Measurements from ENCODE around the gene ITGA6.

ITGA6 gene

DNA sequence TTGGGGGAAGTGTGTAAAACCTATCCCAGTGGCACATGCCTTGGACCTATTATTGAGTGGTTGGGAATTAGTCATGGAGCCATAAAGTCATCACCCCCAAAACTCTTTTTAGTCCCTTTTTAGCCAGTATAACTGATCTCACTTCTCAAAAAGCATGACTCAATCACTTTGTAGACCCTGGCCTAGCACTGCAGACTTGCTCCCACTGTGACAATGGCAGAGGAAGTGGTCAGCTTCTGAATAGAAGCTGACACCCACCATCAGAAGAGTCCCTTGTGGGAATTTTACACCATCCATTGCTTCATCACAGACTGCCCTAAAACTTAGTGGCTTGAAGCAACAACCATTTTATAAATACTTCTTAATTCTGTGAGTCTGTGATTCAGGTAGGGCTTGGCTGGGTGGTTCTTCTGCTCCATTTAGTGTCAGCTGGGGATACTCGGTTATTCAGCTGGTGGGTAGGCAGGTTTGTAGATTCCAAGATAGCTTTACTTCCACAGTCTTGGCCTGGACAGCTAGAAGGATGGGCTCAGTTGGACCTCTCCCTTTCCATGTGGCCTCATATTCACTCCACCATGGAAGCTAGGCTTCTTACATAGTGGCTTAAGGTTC lies 10.8 kb upstream of the ITGA6 start:
- no peak for DNase-seq

DNA sequence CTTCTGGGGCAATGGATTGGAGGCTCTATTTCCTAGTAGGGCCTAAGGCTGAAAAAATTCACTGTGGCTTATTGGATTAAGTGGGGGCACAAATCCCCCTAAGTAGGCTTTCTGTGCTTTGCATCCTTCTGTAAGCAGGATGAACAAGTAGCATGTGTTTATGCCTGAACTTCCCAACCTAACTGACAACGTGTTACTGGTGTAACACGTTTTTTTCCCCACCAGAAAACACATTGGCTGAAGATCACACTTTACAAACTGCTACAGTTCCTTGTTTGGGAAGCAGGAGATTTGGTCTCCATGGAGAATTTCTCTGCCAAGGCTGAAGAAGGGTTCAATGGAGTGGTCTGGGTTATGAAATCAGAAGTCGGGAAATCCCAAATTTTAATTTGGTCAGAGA lies 7.2 kb upstream of the ITGA6 start:
- no peak for DNase-seq

DNA sequence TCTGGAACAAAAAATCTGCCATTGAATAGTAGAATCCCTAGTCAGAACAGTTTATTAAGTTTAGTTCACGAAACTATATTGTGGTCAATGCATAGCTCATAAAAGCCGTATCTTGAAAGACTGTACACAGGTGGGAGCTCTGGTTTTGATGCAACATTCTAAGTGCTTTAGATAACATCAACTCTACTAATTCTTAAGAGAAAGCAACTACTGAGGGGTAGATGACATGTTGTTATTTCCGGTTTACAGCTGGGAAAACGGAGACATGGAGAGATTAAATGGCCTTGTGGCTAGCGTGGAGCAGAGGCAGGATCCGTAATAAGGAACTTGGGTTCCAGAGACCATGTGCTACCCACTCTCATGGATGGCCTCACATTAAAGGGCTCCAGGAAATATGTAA lies 4.2 kb upstream of the ITGA6 start:
- DNase-seq = no peak

DNA sequence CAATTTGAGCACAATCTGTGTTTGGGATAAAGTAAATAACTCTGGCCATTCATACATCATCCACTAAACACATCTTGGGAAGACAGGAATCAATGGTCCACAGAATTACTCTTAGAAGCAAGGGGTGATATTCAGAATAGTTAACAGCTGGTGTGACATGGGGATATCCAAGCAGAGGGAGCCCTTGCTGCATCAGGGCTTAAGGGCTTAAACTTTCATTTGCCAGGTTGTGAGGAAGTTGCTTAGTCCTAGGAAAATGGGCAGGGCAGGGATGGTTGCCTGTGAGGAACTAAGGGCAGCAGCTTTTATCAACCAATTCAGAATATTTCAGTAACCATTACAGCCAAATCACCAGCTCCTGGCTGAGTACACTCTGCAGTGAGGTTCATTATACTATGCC lies 2.0 kb upstream of the ITGA6 start:
- DNase-seq = no peak

DNA sequence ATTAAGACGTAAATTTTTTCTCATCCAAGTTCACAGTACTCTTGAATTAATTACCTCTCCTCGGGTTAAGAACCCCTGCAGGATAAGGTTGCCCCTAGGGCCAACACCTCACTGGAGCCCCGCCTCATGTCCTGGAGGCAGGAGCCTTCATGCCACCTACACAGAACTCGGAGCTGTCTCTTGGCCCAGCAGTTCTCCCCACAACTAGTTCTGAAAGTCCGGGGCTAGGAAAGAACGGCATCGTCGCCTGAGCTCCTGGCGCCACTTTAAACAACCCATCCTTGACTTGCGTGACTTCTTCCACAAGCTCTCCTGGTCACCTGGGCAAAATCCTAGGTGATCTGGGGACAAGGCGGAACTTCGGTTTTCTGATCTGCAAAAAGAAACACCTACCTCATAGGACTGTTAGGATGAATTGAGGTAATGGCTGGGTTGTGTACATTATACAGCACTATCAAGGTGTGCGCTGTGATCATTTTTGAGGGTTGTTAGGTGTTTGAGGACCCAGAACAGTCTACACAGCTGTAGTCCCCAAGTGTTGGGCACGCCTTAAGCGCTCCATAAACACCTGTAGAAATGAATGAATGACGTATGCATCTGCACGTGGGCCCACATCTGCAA lies 641 bp upstream of the ITGA6 start:
- DNase-seq = no peak

DNA sequence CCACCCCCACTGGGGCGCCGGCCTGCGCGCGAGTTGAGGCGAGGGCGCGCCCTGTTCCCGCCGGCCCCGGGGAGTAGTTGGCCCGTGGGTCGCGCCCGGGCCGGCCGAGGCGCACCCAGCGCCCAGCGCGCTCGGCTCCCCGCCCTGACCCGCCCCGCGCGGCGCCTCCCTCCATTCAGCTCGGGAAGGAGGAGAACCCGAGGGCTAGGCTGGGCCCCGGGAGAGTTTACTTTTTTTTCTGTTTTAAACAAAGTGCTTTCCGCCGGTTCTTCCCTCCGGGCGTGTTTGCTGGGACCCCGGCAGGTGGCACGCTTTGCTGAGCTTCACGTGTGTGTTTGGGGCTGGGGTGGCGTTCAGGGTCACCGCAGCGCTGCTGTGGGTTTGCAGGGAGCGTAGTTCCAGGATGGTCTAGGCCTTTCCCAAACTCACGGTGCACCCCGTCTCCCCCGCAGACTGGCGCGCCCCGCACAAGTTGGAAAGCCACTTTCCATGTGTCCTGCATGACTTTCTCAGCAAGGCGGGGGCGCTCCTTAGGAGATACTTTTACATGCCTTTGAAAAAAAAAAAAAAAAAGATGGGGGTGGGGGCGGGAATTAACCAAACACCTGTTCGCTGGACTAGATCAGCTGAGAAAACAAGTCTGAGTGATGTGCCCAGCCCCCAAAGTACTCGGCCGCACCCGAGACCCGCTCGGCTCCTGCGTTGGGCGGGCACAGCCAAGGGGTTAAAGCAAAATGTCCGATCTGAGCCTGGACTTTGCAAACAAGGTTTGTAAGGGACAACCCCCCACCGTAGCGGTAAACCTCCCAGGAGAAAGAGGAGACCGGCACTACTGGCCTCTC lies 825 bp downstream of the ITGA6 start:
- DNase-seq = no peak

DNA sequence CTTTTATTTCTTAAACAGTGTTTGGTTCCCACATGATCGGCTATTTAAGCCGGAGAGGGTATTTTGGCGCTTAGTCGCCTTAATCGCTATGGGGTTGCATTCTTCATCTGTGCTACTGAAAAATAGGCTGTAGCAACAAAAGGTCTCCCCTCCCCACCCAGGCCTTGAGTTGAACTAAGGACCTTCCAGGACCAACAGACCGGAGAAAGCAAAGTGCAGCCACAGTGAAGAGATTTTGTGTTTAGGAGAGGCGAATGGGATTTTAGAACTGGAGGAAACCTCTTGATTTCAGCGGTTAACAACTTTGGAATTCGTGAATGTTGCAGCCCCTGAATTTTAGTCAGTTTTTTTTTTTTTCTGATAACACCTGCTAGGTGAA lies 1.4 kb downstream of the ITGA6 start:
- no peak for DNase-seq

DNA sequence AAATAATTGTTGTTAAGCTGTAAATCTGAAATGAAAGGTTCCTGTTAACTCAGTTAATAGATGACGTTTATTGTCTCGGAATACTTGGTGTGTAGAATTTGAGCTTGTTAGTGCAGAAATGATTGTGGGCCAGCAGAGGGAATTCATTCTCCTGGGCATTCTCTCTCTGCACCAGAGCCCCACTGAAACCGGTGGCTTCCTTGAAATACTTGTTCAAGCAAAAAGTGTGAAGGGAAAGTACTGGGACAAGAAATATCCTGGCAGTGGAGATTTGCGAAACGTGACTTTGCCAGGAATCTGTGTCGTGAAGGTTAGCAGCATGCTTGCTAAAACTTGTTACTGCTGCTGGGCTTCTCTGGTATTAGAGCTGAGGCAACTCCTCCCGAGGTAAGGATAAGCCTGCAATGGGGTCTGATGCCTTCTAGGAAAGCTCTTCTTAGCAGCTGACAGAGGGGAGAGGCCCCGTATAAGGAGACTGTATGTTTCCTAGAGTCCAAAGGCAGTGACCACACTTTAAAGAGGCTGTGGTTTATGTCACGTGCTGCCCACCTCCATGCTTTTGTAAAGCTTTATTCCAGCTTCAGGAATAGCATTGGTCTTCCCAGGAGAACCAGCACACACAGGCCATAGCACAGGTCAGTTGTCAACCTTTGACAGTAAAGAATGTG lies 2.0 kb downstream of the ITGA6 start:
- no peak for DNase-seq

DNA sequence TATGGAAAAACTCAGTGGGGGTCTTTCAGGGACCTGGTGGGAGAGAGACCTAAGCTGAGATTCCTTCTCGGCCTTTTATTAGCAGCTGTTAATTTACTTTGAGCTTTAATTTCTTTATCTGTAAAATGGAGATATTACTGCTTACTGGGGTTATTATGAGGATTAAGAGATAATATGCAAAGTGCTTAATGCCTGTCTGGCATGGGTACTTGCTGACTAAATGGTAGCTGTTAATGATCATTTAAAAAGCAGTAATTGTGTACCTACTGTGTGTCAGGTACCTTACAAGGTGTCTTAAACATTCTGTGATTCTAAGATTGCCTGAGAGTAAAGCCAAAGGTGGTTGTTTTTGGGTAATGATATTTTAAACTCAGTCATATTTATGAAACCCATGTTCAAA lies 2.6 kb downstream of the ITGA6 start:
- DNase-seq = no peak

DNA sequence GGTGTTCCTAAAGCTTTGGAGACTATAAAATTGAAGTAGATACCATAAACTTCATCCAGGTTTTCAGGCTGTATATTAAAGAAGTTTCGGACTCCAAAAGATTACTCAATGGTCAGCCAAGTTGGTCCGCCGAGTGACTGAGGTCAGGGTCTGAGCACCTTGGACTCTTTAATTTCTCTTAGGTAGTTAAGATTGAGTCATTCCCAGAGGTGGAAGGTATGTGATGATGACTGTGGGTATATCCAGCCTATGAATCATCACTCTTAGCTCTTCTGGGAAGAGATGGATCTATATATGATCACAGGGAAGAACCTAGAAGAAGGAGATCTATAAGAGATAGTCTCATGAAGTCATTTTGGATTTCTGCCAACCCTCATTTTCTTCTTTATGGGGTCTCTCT lies 3.3 kb downstream of the ITGA6 start:
- DNase-seq = no peak

DNA sequence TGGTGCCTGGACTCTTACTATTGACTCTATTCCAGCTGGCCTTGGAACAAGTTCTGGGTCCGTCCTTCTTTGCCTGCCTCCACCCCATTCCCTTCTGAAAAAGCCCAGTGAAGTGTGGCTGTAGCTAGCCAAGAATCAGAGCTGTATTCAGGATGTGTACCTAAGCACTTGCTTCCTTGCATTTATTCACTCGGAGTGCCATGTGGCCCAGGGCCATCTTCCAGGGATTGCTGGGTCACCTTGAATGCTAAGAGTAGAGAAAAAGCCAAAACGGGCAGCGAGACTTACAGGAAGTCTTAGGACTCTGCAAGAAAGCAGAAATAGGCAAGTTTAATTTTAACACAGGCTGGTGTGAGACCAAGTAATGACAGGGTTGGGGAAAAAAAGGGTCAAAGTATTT lies 4.1 kb downstream of the ITGA6 start:
- no peak for DNase-seq

DNA sequence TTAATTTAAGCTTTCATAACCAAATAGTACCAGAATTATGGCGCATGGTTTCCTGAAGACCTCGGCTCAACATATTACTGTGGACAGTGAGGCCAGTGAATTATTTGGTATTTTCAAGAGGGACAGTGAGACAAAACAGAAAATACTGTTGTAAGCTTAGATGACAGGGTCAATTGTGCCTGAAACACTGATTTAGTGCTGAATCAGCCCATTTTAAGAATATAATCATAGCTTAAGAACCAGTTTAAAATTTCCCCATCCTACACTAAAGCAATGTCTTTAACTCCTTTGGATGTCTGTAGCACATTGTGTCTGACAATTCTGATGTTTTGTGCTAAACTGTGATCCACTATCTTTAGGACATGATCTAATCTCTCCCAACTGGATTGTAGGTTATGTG lies 4.6 kb downstream of the ITGA6 start:
- DNase-seq = no peak

DNA sequence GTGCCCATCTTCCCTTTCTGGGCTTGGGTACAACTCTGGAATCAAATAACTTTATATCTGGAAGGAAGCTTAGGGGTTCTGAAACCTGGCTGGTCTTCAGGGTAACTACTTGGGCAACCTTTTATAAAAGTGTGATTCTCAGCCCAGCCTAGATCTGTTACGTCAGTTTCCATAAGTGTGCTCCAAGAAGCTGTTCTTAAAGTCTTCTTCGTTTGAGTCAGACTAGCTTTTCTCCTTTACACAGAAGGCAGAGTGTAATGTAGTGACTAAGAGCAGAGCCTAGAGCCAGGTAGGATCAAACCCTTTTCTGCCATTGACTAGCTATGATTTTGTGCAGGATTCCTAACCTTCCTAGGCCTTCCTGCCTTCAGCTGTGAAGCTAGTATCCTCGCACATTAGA lies 5.8 kb downstream of the ITGA6 start:
- no peak for DNase-seq

DNA sequence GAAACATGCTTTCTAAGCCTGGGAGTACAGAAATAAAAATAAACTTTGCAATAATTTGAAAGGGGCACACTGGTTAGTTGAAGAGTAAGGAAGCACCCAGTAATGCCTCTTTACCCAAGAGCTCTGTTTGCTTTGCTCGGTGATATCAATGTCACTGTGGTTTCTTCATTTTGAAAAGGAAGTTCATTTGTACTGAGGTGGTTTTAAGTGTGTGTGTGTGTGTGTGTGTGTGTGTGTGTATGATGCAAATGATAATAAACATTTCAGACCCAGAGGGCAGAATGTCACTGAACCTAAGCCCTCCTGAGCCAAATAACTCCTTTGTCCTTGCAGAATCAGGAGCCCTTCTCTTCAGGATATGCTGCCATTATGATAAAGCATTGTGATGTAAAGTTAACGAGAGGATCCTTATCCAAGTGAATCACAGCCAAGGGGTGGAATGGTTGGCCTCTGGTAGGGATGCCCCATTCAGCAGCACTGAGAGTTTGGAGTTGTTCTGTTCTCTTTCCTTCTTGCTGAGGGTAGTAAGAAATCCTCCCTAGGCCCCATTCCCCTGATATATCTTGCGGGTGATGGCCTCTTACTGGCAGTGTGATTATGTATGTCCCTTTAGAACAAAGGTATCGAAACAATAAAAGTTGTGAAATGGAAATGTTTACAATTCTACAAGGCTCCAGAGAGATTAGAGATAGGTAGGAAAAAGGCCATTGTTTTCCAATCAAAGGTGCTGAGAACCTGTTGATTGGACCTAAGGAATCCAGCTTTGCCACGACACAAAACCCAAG lies 7.6 kb downstream of the ITGA6 start:
- no peak for DNase-seq

DNA sequence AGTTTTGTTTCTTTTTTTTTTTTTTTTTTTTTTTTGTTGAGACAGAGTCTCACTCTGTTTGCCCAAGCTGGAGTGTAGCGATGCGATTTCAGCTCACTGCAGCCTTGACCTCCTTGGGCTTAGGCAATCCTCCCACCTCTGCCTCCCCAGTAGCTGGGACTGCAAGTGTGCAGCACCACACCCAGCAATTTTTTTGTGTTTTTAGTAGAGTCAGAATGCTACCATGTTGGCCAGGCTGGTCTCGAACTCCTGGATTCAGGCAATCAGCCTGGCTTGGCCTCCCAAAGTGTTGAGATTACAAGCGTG lies 8.2 kb downstream of the ITGA6 start:
- no peak for DNase-seq

DNA sequence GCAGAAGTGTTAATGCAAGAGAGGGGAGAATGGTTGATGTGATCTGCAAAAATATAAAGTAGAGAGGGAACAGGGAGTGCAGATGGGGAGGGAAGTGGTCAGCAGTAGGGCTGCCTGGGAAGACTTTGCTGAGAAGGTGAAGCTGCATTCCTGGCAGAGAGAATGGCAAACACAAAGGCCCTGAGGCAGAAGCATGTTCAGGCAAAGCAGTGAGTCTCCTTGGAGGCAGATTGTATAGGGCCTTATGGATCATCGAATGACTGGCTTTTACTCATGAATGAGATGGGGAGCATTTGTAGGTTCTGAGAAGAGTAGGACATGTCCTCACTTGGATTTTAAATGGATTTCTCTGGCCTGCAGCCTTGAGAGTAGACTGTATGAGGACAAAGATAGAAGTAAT lies 9.5 kb downstream of the ITGA6 start:
- no peak for DNase-seq

DNA sequence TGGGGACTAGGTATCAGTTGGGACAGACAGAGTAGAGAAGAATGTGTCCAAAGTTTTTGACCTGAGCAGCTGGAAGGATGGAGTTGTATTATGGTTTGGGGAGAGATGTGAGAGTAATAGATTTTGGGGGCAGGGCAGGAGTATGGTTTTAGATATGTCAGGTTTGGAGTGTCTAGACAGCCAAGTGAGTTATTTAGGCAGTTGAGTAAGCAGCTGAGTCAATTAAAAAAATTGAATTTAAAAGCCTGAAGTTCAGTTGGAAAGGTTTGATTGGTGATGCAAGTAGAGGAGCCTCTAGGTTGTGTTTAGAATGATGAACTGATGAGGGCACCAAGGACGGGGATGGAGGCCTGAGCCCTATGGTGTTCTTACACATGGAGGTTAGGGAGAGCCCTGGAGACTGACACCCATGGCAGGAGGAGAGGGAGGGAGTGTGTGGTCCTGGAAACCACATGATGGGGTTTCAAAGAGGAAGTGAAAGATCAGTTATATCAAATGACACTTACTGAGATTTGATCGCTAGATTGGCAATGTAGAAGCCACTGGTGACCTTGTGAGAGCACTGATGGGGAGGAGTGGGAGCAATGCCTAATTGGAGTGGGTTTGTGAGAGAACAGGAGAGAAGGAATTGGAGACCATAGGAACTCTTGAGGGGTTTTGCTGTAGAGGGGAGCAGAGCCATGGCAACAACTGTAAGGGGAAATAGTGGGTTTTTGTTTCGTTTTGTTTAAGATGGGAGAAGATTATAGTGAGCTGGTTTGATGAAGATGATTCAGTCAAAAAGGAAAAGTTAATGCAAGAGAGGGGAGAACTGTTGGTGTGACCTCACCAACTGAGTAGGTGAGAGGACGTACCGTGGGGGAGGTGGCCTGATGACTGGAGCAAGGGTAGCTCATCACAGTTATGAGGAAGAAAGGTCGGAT lies 10.3 kb downstream of the ITGA6 start:
- no peak for DNase-seq

DNA sequence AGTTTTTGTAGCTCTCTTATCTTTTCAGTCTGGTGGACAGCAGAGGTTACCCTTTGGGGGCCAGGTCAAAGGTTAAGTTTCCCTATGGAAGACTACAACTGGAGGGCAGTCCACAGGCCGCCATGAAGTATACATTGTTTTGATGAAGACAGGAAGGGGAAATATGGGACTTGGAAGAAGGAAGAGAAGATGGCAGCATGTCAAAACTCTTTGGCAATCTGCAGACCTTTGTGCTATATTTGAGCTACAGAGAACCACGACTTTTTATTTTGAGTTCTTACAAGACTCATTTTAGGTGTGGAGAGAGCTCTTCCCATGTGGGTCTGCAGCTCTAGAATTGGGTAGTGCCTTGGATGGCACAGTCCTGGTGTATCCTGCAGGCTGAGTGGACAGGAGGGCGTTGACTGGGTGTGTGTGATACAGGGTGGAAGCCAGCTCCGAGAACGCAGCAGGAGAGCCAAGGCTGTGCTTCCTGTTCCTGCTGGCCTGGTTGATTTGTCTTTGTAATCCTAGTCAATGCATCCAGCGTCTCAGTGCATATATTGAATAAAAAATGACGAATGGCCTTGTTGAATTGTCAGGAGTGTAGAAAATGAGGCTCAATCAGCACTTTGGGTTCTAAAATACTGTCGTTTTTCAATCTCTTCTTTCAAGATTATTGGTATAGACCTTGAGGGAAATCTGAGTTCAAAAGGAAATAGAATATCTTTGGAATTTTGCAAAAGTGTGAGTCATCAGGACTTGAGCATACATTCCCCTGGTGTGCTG lies 11.5 kb downstream of the ITGA6 start:
- DNase-seq = no peak

DNA sequence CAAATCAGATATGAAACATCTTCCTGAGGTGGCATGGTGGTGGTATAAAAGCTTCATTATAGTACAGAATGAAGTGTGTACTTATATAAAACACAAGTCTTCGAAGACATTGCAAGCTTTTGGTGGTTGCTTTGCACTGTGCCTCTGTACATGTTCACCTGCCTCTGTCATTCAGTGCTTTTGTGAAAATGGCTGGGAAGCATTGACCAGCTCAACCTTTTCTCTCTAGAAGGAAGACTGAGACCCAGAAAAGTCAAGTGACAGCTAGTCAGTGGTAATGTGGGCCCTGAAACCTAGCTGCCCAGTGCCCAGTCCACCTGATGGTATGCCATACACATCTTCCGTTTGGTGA lies 12.1 kb downstream of the ITGA6 start:
- DNase-seq = no peak

DNA sequence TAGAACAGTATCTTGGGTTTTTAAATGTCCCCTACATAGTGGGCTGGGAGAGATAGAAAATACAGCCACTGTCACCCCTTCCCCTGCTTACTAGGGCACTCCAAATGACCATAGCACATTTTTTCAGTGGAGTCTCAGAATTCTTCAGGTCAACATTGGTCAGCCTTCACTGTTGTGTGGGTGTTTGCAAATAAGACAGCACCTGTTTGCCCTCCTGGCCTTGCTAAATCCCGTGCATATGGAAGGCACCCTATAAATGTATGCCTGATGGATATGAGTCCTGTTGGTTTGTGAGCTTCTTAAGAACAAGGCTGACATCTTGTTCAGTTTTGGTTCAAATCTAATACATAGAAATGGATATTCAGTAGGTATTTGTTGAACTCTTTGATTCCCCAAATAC lies 12.5 kb downstream of the ITGA6 start:
- DNase-seq = no peak

DNA sequence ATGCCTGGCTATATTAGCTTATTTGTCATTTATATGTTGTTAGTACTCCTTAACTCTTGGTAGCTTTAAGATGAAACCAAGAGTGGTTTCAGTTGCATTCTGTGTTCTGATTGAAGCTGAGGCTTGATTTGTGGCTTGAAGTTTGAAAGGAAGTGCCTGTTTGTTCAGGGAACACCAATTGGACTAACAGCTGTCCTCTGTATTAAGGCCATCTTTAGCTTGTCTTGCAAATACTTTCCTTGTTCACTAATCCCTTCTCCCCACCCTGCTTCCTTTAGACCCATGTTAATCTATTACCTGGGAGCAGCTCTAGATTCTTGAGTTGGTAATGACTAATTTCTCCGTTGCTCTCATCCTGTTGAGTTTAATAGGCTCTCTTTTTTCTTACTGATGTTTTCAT lies 13.4 kb downstream of the ITGA6 start:
- DNase-seq = no peak

Measured in amniotic stem cell (primary cell).